Loucy (cell line): ENCODE results near the gene GPR150.

Source experiments
- EZH2phosphoT487 ChIP-seq: fragments of 200-600 bp; IDR thresholded peaks from 2 replicates; pipeline ENCODE4 v1.6.1; 2018; ENCODE audit warnings: antibody characterized with exemption, mild to moderate bottlenecking, moderate library complexity, borderline replicate concordance
- TF ChIP-seq, protein P1 (sequence below): fragments of 200-600 bp; sonication (generic); conservative IDR thresholded peaks from 2 replicates; pipeline ENCODE4 v1.5.1; 2014; ENCODE audit warnings: mild to moderate bottlenecking, antibody characterized with exemption, low read length

DNA sequence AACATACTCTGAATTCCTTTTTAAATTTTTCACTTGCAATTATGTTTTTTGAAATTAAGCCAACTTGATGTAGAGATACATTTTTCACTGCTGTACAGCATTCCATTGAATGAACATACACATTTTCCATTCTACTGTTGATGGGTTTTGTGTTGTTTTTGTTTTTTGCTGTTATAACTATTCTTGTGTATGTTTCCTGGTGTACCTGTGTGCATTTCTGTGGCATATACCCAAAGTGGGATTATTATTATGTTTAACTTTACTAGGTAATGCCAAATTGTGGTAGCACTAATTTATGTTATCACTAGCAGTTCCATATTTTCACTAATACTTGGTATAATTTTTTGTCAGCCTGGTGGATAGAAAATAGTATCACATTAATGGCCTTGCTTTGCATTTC is 29.4 kb downstream of the GPR150 start:
- TF ChIP-seq, protein P1, sequence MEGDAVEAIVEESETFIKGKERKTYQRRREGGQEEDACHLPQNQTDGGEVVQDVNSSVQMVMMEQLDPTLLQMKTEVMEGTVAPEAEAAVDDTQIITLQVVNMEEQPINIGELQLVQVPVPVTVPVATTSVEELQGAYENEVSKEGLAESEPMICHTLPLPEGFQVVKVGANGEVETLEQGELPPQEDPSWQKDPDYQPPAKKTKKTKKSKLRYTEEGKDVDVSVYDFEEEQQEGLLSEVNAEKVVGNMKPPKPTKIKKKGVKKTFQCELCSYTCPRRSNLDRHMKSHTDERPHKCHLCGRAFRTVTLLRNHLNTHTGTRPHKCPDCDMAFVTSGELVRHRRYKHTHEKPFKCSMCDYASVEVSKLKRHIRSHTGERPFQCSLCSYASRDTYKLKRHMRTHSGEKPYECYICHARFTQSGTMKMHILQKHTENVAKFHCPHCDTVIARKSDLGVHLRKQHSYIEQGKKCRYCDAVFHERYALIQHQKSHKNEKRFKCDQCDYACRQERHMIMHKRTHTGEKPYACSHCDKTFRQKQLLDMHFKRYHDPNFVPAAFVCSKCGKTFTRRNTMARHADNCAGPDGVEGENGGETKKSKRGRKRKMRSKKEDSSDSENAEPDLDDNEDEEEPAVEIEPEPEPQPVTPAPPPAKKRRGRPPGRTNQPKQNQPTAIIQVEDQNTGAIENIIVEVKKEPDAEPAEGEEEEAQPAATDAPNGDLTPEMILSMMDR: no peak
- no peak for TF ChIP-seq EZH2phosphoT487
